GM12878 (cell line): ENCODE data around the gene IGF2BP1. TPM values are rescaled to one million over a fixed set of nuclear protein-coding genes. Genes with fewer than 3 reads are reported as not detected.

Experiments used
- ATAC-seq: fragments of 200-7000 bp; cut with Tn5 transposase; 3 replicates; pipeline ENCODE4 v1.9.1; 2020; ENCODE audit warnings: mild to moderate bottlenecking, moderate library complexity
- BruUV-seq: library from RNA; stranded (reverse); fragments of 400-500 nt; replicated peaks from 2 replicates; lab custom pipeline; 2021; lab: Mats Ljungman, UMichigan
- CTCF ChIA-PET: fragments of 300-600 bp; sonication (Branson Sonifier 250); formaldehyde crosslinking; extraction: SDS; loops from one replicate; lab custom pipeline; 2021; ENCODE audit warnings: inconsistent platforms; lab: Yijun Ruan, JAX
- POLR2A ChIA-PET: fragments of 350-600 bp; formaldehyde crosslinking; extraction: SDS; loops from one replicate; lab custom pipeline; 2021; ENCODE audit warnings: inconsistent platforms; lab: Charles Lee
- RAD21 ChIA-PET: fragments of 300-600 bp; sonication (Branson Sonifier 250); formaldehyde crosslinking; loops from one replicate; lab custom pipeline; 2023; ENCODE audit warnings: antibody characterized with exemption; ENCODE audit not compliant: unreplicated experiment; lab: Charles Lee
- SMC1A ChIA-PET: fragments of 300-600 bp; sonication (Branson Sonifier 250); formaldehyde crosslinking; loops from one replicate; lab custom pipeline; 2023; ENCODE audit not compliant: unreplicated experiment, uncharacterized antibody; lab: Charles Lee
- DNase-seq: peaks from one replicate; pipeline ENCODE4 v3.0.0-alpha.2; 2011; ENCODE audit warnings: low read depth, low spot score
- FAIRE-seq: peaks from 3 replicates; lab custom pipeline; 2011; peaks lifted over from hg19 to GRCh38; lab: Jason Lieb, UNC
- H2AFZ ChIP-seq: 2 replicates; pipeline ENCODE4 v1.6.0; 2011; ENCODE audit warnings: low read depth, low read length, control low read depth; ENCODE audit not compliant: control insufficient read depth
- H3K27ac ChIP-seq: 2 replicates; pipeline ENCODE4 v1.5.1; 2011; ENCODE audit warnings: control low read depth; ENCODE audit not compliant: control insufficient read depth, insufficient read depth
- H3K27me3 ChIP-seq, 2 experiments: replicated peaks in 1 of 2; 2 replicates each; pipeline versions ENCODE4 v1.6.0 to v1.6.1; 2011; ENCODE audit warnings: low read length in 1 of 2; ENCODE audit not compliant: control insufficient read depth in 2 of 2, insufficient read depth in 2 of 2
- H3K36me3 ChIP-seq, 2 experiments: 2 replicates each; pipeline ENCODE4 v1.5.1; 2011; ENCODE audit warnings: low read length in 1 of 2; ENCODE audit not compliant: control insufficient read depth in 2 of 2, insufficient read depth in 2 of 2
- H3K4me1 ChIP-seq: 2 replicates; pipeline ENCODE4 v1.6.1; 2011; ENCODE audit warnings: mild to moderate bottlenecking, low read length, moderate library complexity, mixed read lengths; ENCODE audit not compliant: control insufficient read depth, insufficient read depth
- H3K4me2 ChIP-seq: 2 replicates; pipeline ENCODE4 v1.6.0; 2011; ENCODE audit warnings: control low read depth; ENCODE audit not compliant: control insufficient read depth, insufficient read depth
- H3K4me3 ChIP-seq: fragments of 200-600 bp; sonication (generic); 2 replicates; pipeline ENCODE4 v1.5.1; 2016
- H3K79me2 ChIP-seq: 2 replicates; pipeline ENCODE4 v1.6.0; 2011; ENCODE audit warnings: low read length; ENCODE audit not compliant: control insufficient read depth, insufficient read depth
- H3K9ac ChIP-seq: 2 replicates; pipeline ENCODE4 v1.8.0; 2011; ENCODE audit warnings: low read length, control low read depth, mixed read lengths; ENCODE audit not compliant: control insufficient read depth, insufficient read depth
- H3K9me3 ChIP-seq: replicated peaks from 3 replicates; pipeline ENCODE4 v1.5.1; 2011; ENCODE audit warnings: mild to moderate bottlenecking, low read length; ENCODE audit not compliant: control insufficient read depth, insufficient read depth
- H4K20me1 ChIP-seq: 2 replicates; pipeline ENCODE4 v1.6.0; 2011; ENCODE audit not compliant: control insufficient read depth, insufficient read depth
- CBFB ChIP-seq: IDR thresholded peaks from 2 replicates; pipeline ENCODE4 v1.6.1; 2016; ENCODE audit warnings: antibody characterized with exemption, low read depth
- KDM1A ChIP-seq: fragments of 200-600 bp; sonication (generic); IDR thresholded peaks from 2 replicates; pipeline ENCODE4 v1.6.1; 2016; ENCODE audit warnings: borderline replicate concordance
- MTA2 ChIP-seq: fragments of 450-650 bp; IDR thresholded peaks from 2 replicates; pipeline ENCODE4 v1.6.1; 2016; ENCODE audit warnings: low read depth, mild to moderate bottlenecking, moderate library complexity
- MTA3 ChIP-seq: IDR thresholded peaks from 2 replicates; pipeline ENCODE4 v1.6.1; 2012; ENCODE audit warnings: low read length, inconsistent platforms, borderline replicate concordance
- RAD21 ChIP-seq: IDR thresholded peaks from 2 replicates; pipeline ENCODE4 v1.6.1; 2011; ENCODE audit warnings: mild to moderate bottlenecking, low read depth, low read length, moderate library complexity; ENCODE audit not compliant: insufficient read depth
- ZNF384 ChIP-seq: IDR thresholded peaks from 2 replicates; pipeline ENCODE4 v1.6.1; 2012; ENCODE audit warnings: low read depth, mild to moderate bottlenecking, low read length, improper control_type of control experiment, borderline replicate concordance
- WGBS: methylation state at CpG from one replicate; pipeline ENCODE4 v1.1.6; 2016; ENCODE audit warnings: low lambda C conversion rate; ENCODE audit not compliant: insufficient replicate concordance, insufficient coverage; ENCODE audit errors: missing lambda C conversion rate; 5-methylcytosine and 5-hydroxymethylcytosine counted together
- in situ Hi-C: fragments of 300-500 bp; cut with MboI; formaldehyde crosslinking; loops from 9 replicates; pipeline ENCODE4 v1.14.3; 2018; ENCODE audit warnings: mixed read lengths
- intact Hi-C: fragments of 100-400 bp; cut with micrococcal nuclease; formaldehyde crosslinking; loops from one replicate; pipeline ENCODE4 v1.14.2; 2022; ENCODE audit not compliant: unreplicated experiment
- polyA plus RNA-seq, 11 experiments: library from polyadenylated mRNA; depleted of rRNA in 4 of 11; unstranded in 6 of 11; stranded (reverse) in 5 of 11; fragments of >200 nt; fragmentation: Nextera tagmentation in 4 of 11; fragmentation: Illumina TruSeq in 1 of 11; extraction: Ambion mirVana in 4 of 11; extraction: Trizol in 1 of 11; gene quantifications; 1 replicate in 1 of 11; 2 replicates in 10 of 11; pipeline versions ENCODE4 v1.2.1 to v1.2.3, GENCODE V29; 2011 to 2016; ENCODE audit warnings: inconsistent platforms in 2 of 11, missing spikeins in 2 of 11, low read depth in 1 of 11
- total RNA-seq, 4 experiments: library from RNA; depleted of rRNA in 3 of 4; stranded (reverse); fragments of >200 nt in 3 of 4; fragmentation: Illumina TruSeq in 1 of 4; extraction: Trizol in 1 of 4; gene quantifications; 2 replicates each; pipeline versions ENCODE4 v1.2.1 to v1.2.3, GENCODE V29; 2013 to 2021
- TF ChIP-seq, protein P1 (sequence below): IDR thresholded peaks from 2 replicates; pipeline ENCODE4 v1.6.1; 2012; ENCODE audit warnings: improper control_type of control experiment, low read depth, low read length; ENCODE audit not compliant: insufficient replicate concordance

Gene IGF2BP1
- total and polyA plus RNA-seq, 10 of the 15 experiments (the other 5 are each of a cell fraction or from before 2014, with no cell fraction given) = 0.04 to 2.4 (median 0.13) TPM; not detected in 1

- Histone ChIP-seq H3K4me2 (no peak overlapping the region), H3K27me3 (peaks cover 0 to 1% of the 10 kb centered on the region in 2 experiments; a peak in 2 of 4 replicates), H3K79me2 (no peaks in the 10 kb centered on the region), H3K36me3 (no peaks in the 10 kb centered on the region), H3K27ac (no peak overlapping the region), H3K4me3 (no peak overlapping the region), H3K9me3 (no peaks in the 10 kb centered on the region), H3K9ac (no peak overlapping the region), H2AFZ (no peak overlapping the region), H3K4me1 (no peaks in the 10 kb centered on the region), H4K20me1 (no peaks in the 10 kb centered on the region)
- ATAC-seq (no peak), DNase-seq (no peak), FAIRE-seq (no peak)
- ChIA-PET SMC1A (no interaction called here), RAD21 (no interaction called here), POLR2A (no interaction called here), CTCF (interaction anchor here (1.4 to 1.5 kb wide), 2 partner anchors 10 to 13 kb away, joined by 4 read pairs; no protein-coding TSS in a partner anchor)
- in situ Hi-C loops (no loop called here), intact Hi-C loops (no loop called here)
- 47% methylated on average over 11 of the region's 11 CpGs for WGBS
- BruUV-seq = no TSS peak
- no peak for TF ChIP-seq CBFB
- no peak for TF ChIP-seq RAD21
- no peak for TF ChIP-seq KDM1A
- no peak for TF ChIP-seq ZNF384
- TF ChIP-seq MTA2 = no peak
- TF ChIP-seq, protein P1, sequence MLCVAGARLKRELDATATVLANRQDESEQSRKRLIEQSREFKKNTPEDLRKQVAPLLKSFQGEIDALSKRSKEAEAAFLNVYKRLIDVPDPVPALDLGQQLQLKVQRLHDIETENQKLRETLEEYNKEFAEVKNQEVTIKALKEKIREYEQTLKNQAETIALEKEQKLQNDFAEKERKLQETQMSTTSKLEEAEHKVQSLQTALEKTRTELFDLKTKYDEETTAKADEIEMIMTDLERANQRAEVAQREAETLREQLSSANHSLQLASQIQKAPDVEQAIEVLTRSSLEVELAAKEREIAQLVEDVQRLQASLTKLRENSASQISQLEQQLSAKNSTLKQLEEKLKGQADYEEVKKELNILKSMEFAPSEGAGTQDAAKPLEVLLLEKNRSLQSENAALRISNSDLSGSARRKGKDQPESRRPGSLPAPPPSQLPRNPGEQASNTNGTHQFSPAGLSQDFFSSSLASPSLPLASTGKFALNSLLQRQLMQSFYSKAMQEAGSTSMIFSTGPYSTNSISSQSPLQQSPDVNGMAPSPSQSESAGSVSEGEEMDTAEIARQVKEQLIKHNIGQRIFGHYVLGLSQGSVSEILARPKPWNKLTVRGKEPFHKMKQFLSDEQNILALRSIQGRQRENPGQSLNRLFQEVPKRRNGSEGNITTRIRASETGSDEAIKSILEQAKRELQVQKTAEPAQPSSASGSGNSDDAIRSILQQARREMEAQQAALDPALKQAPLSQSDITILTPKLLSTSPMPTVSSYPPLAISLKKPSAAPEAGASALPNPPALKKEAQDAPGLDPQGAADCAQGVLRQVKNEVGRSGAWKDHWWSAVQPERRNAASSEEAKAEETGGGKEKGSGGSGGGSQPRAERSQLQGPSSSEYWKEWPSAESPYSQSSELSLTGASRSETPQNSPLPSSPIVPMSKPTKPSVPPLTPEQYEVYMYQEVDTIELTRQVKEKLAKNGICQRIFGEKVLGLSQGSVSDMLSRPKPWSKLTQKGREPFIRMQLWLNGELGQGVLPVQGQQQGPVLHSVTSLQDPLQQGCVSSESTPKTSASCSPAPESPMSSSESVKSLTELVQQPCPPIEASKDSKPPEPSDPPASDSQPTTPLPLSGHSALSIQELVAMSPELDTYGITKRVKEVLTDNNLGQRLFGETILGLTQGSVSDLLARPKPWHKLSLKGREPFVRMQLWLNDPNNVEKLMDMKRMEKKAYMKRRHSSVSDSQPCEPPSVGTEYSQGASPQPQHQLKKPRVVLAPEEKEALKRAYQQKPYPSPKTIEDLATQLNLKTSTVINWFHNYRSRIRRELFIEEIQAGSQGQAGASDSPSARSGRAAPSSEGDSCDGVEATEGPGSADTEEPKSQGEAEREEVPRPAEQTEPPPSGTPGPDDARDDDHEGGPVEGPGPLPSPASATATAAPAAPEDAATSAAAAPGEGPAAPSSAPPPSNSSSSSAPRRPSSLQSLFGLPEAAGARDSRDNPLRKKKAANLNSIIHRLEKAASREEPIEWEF = no peak
- TF ChIP-seq MTA3 = no peak
Measured at GRCh38 chr17:49015924-49016774, 19.0 kb downstream of the IGF2BP1 start.
